K562 (cell line): Measurements from ENCODE around the gene PI4KA. TPM values are rescaled to one million over a fixed set of nuclear protein-coding genes. Genes with fewer than 3 reads are reported as not detected.
A peak's percentile ranks its signal among the peaks of the same experiment; 100 is the strongest.

Experiments used
- ATAC-seq: fragments of 200-7000 bp; cut with Tn5 transposase; 3 replicates; pipeline ENCODE4 v1.9.1; 2020; ENCODE audit warnings: moderate library complexity
- BruUV-seq: library from RNA; stranded (reverse); fragments of 400-500 nt; replicated peaks from 2 replicates; lab custom pipeline; 2021; lab: Mats Ljungman, UMichigan
- CTCF ChIA-PET: fragments of 300-600 bp; formaldehyde crosslinking; extraction: SDS; loops from one replicate; lab custom pipeline; 2021; ENCODE audit warnings: low intra/inter-chr PET ratio; lab: Yijun Ruan, JAX
- POLR2A ChIA-PET: fragments of 300-600, 350-650 bp; sonication (Branson Sonifier 250); formaldehyde crosslinking; extraction: SDS; loops from one replicate; lab custom pipeline; 2021; ENCODE audit warnings: antibody characterized with exemption, inconsistent platforms; lab: Yijun Ruan, JAX
- DNase-seq, 4 experiments: peaks; one replicate each; pipeline versions ENCODE4 v3.0.0 to v3.0.0-alpha.2; 2011 to 2018; ENCODE audit warnings: low spot score in 3 of 4, mixed read lengths in 3 of 4; ENCODE audit errors: extremely low read depth in 1 of 4
- FAIRE-seq: peaks from 2 replicates; lab custom pipeline; 2011; peaks lifted over from hg19 to GRCh38; lab: Jason Lieb, UNC
- H2AFZ ChIP-seq: 2 replicates; pipeline ENCODE4 v1.6.0; 2011; ENCODE audit warnings: low read depth, low read length, control low read depth, inconsistent platforms
- H3K27ac ChIP-seq: fragments of 200-600 bp; 3 replicates; pipeline ENCODE4 v1.8.0; 2011; ENCODE audit warnings: low read depth, mild to moderate bottlenecking, control low read depth, inconsistent platforms, low read length, moderate library complexity, mixed read lengths; ENCODE audit errors: extremely low read depth
- H3K27me3 ChIP-seq, 2 experiments: fragments of 300-600 bp in 1 of 2; 2 replicates in 1 of 2; 3 replicates in 1 of 2; pipeline versions ENCODE4 v1.6.0 to v1.8.0; 2011; ENCODE audit warnings: inconsistent platforms in 2 of 2, low read length in 2 of 2, mild to moderate bottlenecking in 1 of 2, mixed read lengths in 1 of 2, moderate library complexity in 1 of 2; ENCODE audit not compliant: control insufficient read depth in 2 of 2, insufficient read depth in 2 of 2
- H3K36me3 ChIP-seq: fragments of 300-600 bp; 3 replicates; pipeline ENCODE4 v1.8.0; 2011; ENCODE audit warnings: mild to moderate bottlenecking, low read length, inconsistent platforms; ENCODE audit not compliant: control insufficient read depth, insufficient read depth
- H3K4me1 ChIP-seq, 2 experiments: fragments of 200-600 bp in 1 of 2; replicated peaks in 1 of 2; 2 replicates in 1 of 2; 3 replicates in 1 of 2; pipeline versions ENCODE4 v1.5.1 to v1.8.0; 2011; ENCODE audit warnings: inconsistent platforms in 2 of 2, low read length in 2 of 2, mild to moderate bottlenecking in 1 of 2, mixed read lengths in 1 of 2, moderate library complexity in 1 of 2; ENCODE audit not compliant: control insufficient read depth in 2 of 2, insufficient read depth in 2 of 2
- H3K4me2 ChIP-seq: 2 replicates; pipeline ENCODE4 v1.6.1; 2011; ENCODE audit warnings: low read length, control low read depth, inconsistent platforms, mixed read lengths; ENCODE audit not compliant: insufficient read depth
- H3K4me3 ChIP-seq: fragments of 200-600 bp; sonication (generic), shearing (Covaris generic); 2 replicates; pipeline ENCODE4 v1.5.1; 2016; ENCODE audit warnings: control low read depth, inconsistent platforms
- H3K79me2 ChIP-seq: fragments of 200-600 bp; 3 replicates; pipeline ENCODE4 v1.8.0; 2011; ENCODE audit warnings: low read length, inconsistent platforms; ENCODE audit not compliant: control insufficient read depth, insufficient read depth
- H3K9ac ChIP-seq, 2 experiments: 2 replicates each; pipeline versions ENCODE4 v1.6.0 to v1.6.1; 2011; ENCODE audit warnings: low read depth in 2 of 2, low read length in 2 of 2, control low read depth in 1 of 2, inconsistent platforms in 1 of 2, mild to moderate bottlenecking in 1 of 2, mixed read lengths in 1 of 2; ENCODE audit not compliant: insufficient read depth in 1 of 2
- H3K9me1 ChIP-seq: one replicate; pipeline ENCODE4 v1.6.0; 2011; ENCODE audit warnings: inconsistent platforms, mild to moderate bottlenecking, low read length, moderate library complexity; ENCODE audit not compliant: control insufficient read depth, insufficient read depth
- H3K9me3 ChIP-seq: replicated peaks from 2 replicates; pipeline ENCODE4 v1.5.1; 2011; ENCODE audit warnings: low read depth, low read length, inconsistent platforms; ENCODE audit not compliant: control insufficient read depth, insufficient read depth
- H4K20me1 ChIP-seq: replicated peaks from 2 replicates; pipeline ENCODE4 v1.6.1; 2011; ENCODE audit warnings: low read length, inconsistent platforms, mixed read lengths; ENCODE audit not compliant: control insufficient read depth, insufficient read depth
- BCL6 ChIP-seq: fragments of 250-450 bp; sonication (Bioruptor Pico); IDR thresholded peaks from 2 replicates; pipeline ENCODE4 v1.4.0; 2020
- CREM ChIP-seq: IDR thresholded peaks from 2 replicates; pipeline ENCODE4 v1.6.1; 2014; ENCODE audit warnings: antibody characterized with exemption, low read depth
- CSDE1 ChIP-seq, 2 experiments: fragments of 450-650 bp; IDR thresholded peaks; 2 replicates each; pipeline ENCODE4 v1.6.1; 2016; ENCODE audit warnings: mild to moderate bottlenecking in 1 of 2
- ETV6 ChIP-seq, 3 experiments: fragments of 150-350 bp in 1 of 3; sonication (generic) in 1 of 3; formaldehyde crosslinking in 1 of 3; IDR thresholded peaks; 2 replicates each; pipeline versions ENCODE4 v1.6.1 to v1.8.0; 2014 to 2022; ENCODE audit warnings: borderline replicate concordance in 2 of 3, low read depth in 2 of 3, antibody characterized with exemption in 1 of 3, low read length in 1 of 3, mild to moderate bottlenecking in 1 of 3, missing genetic modification reagents in 1 of 3
- GTF2E2 ChIP-seq: fragments of 200-800 bp; sonication (Bioruptor generic); IDR thresholded peaks from 2 replicates; pipeline ENCODE4 v1.6.1; 2016; ENCODE audit warnings: missing genetic modification characterization, missing compliant biosample characterization
- HDAC8 ChIP-seq: fragments of 450-650 bp; IDR thresholded peaks from 2 replicates; pipeline ENCODE4 v1.6.1; 2016; ENCODE audit warnings: mild to moderate bottlenecking, missing genetic modification characterization, moderate library complexity, missing compliant biosample characterization
- HLTF ChIP-seq: fragments of 450-650 bp; IDR thresholded peaks from 2 replicates; pipeline ENCODE4 v1.6.1; 2016
- HMGXB4 ChIP-seq: sonication (generic); formaldehyde crosslinking; IDR thresholded peaks from 2 replicates; pipeline ENCODE4 v1.8.1; 2023; ENCODE audit warnings: mild to moderate bottlenecking, missing genetic modification reagents
- NFIX ChIP-seq: fragments of 250-450 bp; sonication (Bioruptor Pico); IDR thresholded peaks from 2 replicates; pipeline ENCODE4 v1.4.0; 2020; ENCODE audit warnings: low read depth, mild to moderate bottlenecking, moderate library complexity
- NFRKB ChIP-seq: fragments of 450-650 bp; IDR thresholded peaks from 2 replicates; pipeline ENCODE4 v1.6.1; 2016; ENCODE audit warnings: low read depth
- NONO ChIP-seq, 2 experiments: fragments of 200-400 bp in 1 of 2; fragments of 450-650 bp in 1 of 2; formaldehyde crosslinking in 1 of 2; IDR thresholded peaks; 2 replicates each; pipeline ENCODE4 v1.6.1; 2017; ENCODE audit warnings: low read depth in 2 of 2, mild to moderate bottlenecking in 2 of 2, moderate library complexity in 2 of 2, low read length in 1 of 2
- PCBP1 ChIP-seq: fragments of 200-400 bp; formaldehyde crosslinking; IDR thresholded peaks from 2 replicates; pipeline ENCODE4 v1.6.1; 2018; ENCODE audit warnings: mild to moderate bottlenecking, low read depth, low read length; ENCODE audit not compliant: poor library complexity, severe bottlenecking
- SP1 ChIP-seq: sonication (generic); formaldehyde crosslinking; IDR thresholded peaks from 2 replicates; pipeline ENCODE4 v1.8.1; 2022; ENCODE audit warnings: mild to moderate bottlenecking, missing genetic modification reagents
- ZNF57 ChIP-seq: fragments of 450-650 bp; formaldehyde crosslinking; IDR thresholded peaks from 2 replicates; pipeline ENCODE4 v1.4.0; 2020; ENCODE audit warnings: mild to moderate bottlenecking, moderate library complexity
- ZNF583 ChIP-seq: fragments of 250-450 bp; sonication (Bioruptor Pico); IDR thresholded peaks from 2 replicates; pipeline ENCODE4 v1.4.0; 2020
- ZNF589 ChIP-seq: fragments of 200-800 bp; sonication (Bioruptor generic); IDR thresholded peaks from 2 replicates; pipeline ENCODE4 v1.6.1; 2016; ENCODE audit warnings: low read depth, missing genetic modification characterization, missing compliant biosample characterization
- WGBS: fragments of 100-300 bp; shearing (Covaris generic); methylation state at CpG from one replicate; pipeline ENCODE4 v1.1.6; 2016; ENCODE audit warnings: low coverage, mixed read lengths; ENCODE audit not compliant: insufficient coverage; ENCODE audit errors: missing lambda C conversion rate; 5-methylcytosine and 5-hydroxymethylcytosine counted together
- in situ Hi-C: fragments of 300-500 bp; cut with MboI; formaldehyde crosslinking; loops from 4 replicates; pipeline ENCODE4 v1.15.0; 2018; ENCODE audit warnings: inconsistent platforms, mixed read lengths
- intact Hi-C: fragments of 100-400 bp; cut with micrococcal nuclease; formaldehyde crosslinking; loops from 2 replicates; pipeline ENCODE4 v1.14.2; 2022
- polyA plus RNA-seq, 8 experiments: library from polyadenylated mRNA; depleted of rRNA in 4 of 8; stranded (reverse) in 5 of 8; unstranded in 3 of 8; fragments of >200 nt; fragmentation: Nextera tagmentation in 2 of 8; fragmentation: Illumina TruSeq in 1 of 8; extraction: Ambion mirVana in 2 of 8; extraction: Trizol in 1 of 8; gene quantifications; 2 replicates each; pipeline versions ENCODE4 v1.2.1 to v1.2.3, GENCODE V29; 2011 to 2014; ENCODE audit warnings: inconsistent platforms in 1 of 8, missing spikeins in 1 of 8
- total RNA-seq, 7 experiments: library from RNA; depleted of rRNA in 6 of 7; stranded (reverse); fragments of >200 nt in 6 of 7; fragmentation: Illumina TruSeq in 2 of 7; extraction: Trizol in 2 of 7; gene quantifications; 2 replicates each; pipeline versions ENCODE4 v1.2.1 to v1.2.3, GENCODE V29; 2011 to 2021; ENCODE audit warnings: low replicate concordance in 1 of 7

The PI4KA gene
- total and polyA plus RNA-seq, 9 of the 15 experiments (the other 6 are each of a cell fraction or from before 2014, with no cell fraction given): 7.3 to 187 (median 84.7) TPM

- TF ChIP-seq ZNF57 (CRISPR knock-in tag) (no peak), ZNF589 (CRISPR knock-in tag) (no peak), ZNF583 (CRISPR knock-in tag) (no peak)
Measured at GRCh38 chr22:20742764-20743163, 115.8 kb downstream of the PI4KA start (continued).

GRCh38 chr22:20741634-20742581 lies 116.7 kb downstream of the PI4KA start:
- no peak overlapping the region for H2AFZ ChIP-seq
- 0 out of 4 replicates have a peak overlapping the region, but pooled peaks of 1 of the 2 experiments have one; percentile 0 for H3K9ac ChIP-seq
- no peak overlapping the region for H3K4me3 ChIP-seq
- FAIRE-seq (peak; percentile 80), DNase-seq (peak; percentile 87 to 93 (median 90)), ATAC-seq (peak; percentile 78)
- no peaks in the 10 kb centered on the region for H3K27me3 ChIP-seq
- no peak overlapping the region for H3K4me2 ChIP-seq
- peaks cover 5% of the 10 kb centered on the region for H3K9me1 ChIP-seq
- POLR2A ChIA-PET: interaction anchor here (0.6 to 2.1 kb wide), 20 partner anchors 8 to 324 kb away, joined by 3 to 11 read pairs (median 3); partner anchors contain the start of gene SERPIND1
- no peaks in the 10 kb centered on the region for H3K79me2 ChIP-seq
- H3K36me3 ChIP-seq: peaks cover 59% of the 10 kb centered on the region
- H3K4me1 ChIP-seq: no peaks in the 10 kb centered on the region
- in situ Hi-C loops: no loop called here
- intact Hi-C loops: loop anchor here (2.0 to 5.0 kb wide), 5 partner anchors 40 to 325 kb away; no protein-coding TSS in a partner anchor
- peaks cover 11% of the 10 kb centered on the region for H3K9me3 ChIP-seq
- no peaks in the 10 kb centered on the region; the same call in 1 of the 2 replicates for H4K20me1 ChIP-seq
- H3K27ac ChIP-seq: no peak overlapping the region
- 63% methylated on average over 16 of the region's 16 CpGs for WGBS
- CTCF ChIA-PET: interaction anchor here (0.5 to 3.1 kb wide), 12 partner anchors 19 to 585 kb away, joined by 3 to 28 read pairs (median 5); no protein-coding TSS in a partner anchor
- BruUV-seq: no TSS peak
- TF ChIP-seq NFRKB: no peak
- TF ChIP-seq HDAC8: no peak
- no peak for TF ChIP-seq CSDE1 (IDR thresholded peaks at IDR 0.05)
- TF ChIP-seq HLTF: no peak
- TF ChIP-seq NFIX: no peak
- no peak for TF ChIP-seq PCBP1
- no peak for TF ChIP-seq SP1 (CRISPR knock-in tag)
- TF ChIP-seq BCL6 (CRISPR knock-in tag): no peak
- TF ChIP-seq NONO (IDR thresholded peaks at IDR 0.05; ENCODE audit: low read depth in 2 of 2, low read length in 1 of 2): no peak
- no peak for TF ChIP-seq ETV6 (IDR thresholded peaks at IDR 0.05; ENCODE audit: borderline replicate concordance in 1 of 2, low read depth in 2 of 2, low read length in 1 of 2)
- no peak for TF ChIP-seq ETV6 (CRISPR knock-in tag; IDR thresholded peaks at IDR 0.05; ENCODE audit: borderline replicate concordance)
- no peak for TF ChIP-seq HMGXB4
- TF ChIP-seq CREM: no peak
- TF ChIP-seq GTF2E2 (tag): peak; percentile 77; the same call in 1 of the 2 replicates
